Measurements from ENCODE around the gene ICAM1. TPM values are rescaled to one million over a fixed set of nuclear protein-coding genes. Genes with fewer than 3 reads are reported as not detected.
A peak's percentile ranks its signal among the peaks of the same experiment; 100 is the strongest.

ICAM1 gene
- total RNA-seq, 1 donor from 2014 or later: 0.80 TPM

GRCh38 chr19:10230173-10230860 lies 40.6 kb upstream of the ICAM1 start:
- H3K27ac ChIP-seq: no peak overlapping the region
- Mint-ChIP-seq H3K27me3 (ENCODE audit: insufficient read depth, low read depth) (peaks cover 2% of the 10 kb centered on the region), H3K27ac (no peak overlapping the region), H3K9me3 (no peaks in the 10 kb centered on the region), H3K36me3 (no peaks in the 10 kb centered on the region), H3K4me3 (peak overlapping the region; percentile 85), H3K4me1 (peaks cover 14% of the 10 kb centered on the region)
- no peaks in the 10 kb centered on the region for H3K36me3 ChIP-seq
- TF ChIP-seq EZH2phosphoT487 (IDR thresholded peaks at IDR 0.05) (no peak), CTCF (IDR thresholded peaks at IDR 0.05) (no peak), EZH2 (IDR thresholded peaks at IDR 0.05) (no peak)
- H3K4me3 ChIP-seq: peak overlapping the region; percentile 55
- H2AFZ ChIP-seq (replicated peaks): peak overlapping the region; percentile 37
- H3K4me2 ChIP-seq: peak overlapping the region; percentile 96
- peak overlapping the region; percentile 18 for H3K9ac ChIP-seq
- no peaks in the 10 kb centered on the region for H3K27me3 ChIP-seq
- H3K4me1 ChIP-seq: peaks cover 5% of the 10 kb centered on the region
- peaks cover 33% of the 10 kb centered on the region for H3F3A ChIP-seq (ENCODE audit: low read depth)
- H4K20me1 ChIP-seq (ENCODE audit: low read depth): peaks cover 34% of the 10 kb centered on the region
- H3K79me2 ChIP-seq (ENCODE audit: low read depth): peaks cover 20% of the 10 kb centered on the region
- DNase-seq (ENCODE audit: low spot score): no peak
- H3K9me3 ChIP-seq (ENCODE audit: low read depth): no peaks in the 10 kb centered on the region

DNA sequence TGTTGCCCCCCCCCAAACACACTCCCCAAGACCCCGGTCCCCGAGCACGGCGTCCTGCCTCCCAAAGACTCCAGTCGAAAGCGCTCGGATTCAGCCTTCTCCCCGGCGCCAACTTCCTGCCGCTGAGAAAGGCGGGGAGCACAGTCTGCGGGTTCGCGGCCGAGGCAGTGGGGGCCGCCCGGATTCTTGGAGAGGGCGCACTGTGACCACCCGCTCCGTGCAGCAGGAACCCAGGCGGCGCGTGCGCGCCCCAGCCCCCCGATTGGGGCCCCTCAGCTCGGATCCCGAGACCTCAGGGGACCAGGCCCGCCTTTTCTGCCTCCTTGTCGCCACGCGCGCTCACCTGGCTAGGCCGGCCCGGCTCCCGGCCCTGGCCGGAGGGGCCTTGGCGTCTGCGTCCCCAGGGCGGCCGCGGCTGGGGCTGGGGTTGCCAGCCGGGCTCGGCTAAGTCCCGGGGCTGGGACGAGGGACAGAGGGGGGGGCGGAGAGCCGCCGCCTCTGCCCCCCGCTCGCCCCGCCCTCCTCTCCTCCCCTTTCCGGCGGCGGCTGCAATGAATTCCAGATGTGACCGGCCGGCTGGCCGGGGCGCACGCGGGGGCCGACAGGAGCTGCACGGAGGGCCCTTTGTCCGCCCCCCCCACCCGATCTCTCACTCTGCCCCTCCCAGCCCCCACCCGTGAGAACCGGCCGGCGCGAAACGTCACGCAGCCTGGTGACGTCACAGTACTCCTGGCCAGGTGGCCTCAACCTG lies 39.9 kb upstream of the ICAM1 start, which contains the start of gene S1PR2:
Gene S1PR2 (minus strand): TSS at position 471 of the 751 bp plus-strand sequence. CDS start 6,426 bp downstream, outside the sequence.
- Mint-ChIP-seq H3K4me1 (peaks cover 16% of the 10 kb centered on the region), H3K36me3 (no peaks in the 10 kb centered on the region), H3K4me3 (peak within 1 kb of the TSS; percentile 85), H3K27me3 (ENCODE audit: insufficient read depth, low read depth) (peaks cover 2% of the 10 kb centered on the region), H3K9me3 (no peaks in the 10 kb centered on the region), H3K27ac (peak within 1 kb of the TSS; percentile 39)
- peak within 1 kb of the TSS; percentile 37 for H2AFZ ChIP-seq (replicated peaks)
- peaks cover 31% of the 10 kb centered on the region for H4K20me1 ChIP-seq (ENCODE audit: low read depth)
- TF ChIP-seq EZH2phosphoT487 (IDR thresholded peaks at IDR 0.05): no peak
- TF ChIP-seq EZH2 (IDR thresholded peaks at IDR 0.05): peak; percentile 32
- H3K36me3 ChIP-seq: no peaks in the 10 kb centered on the region
- peaks cover 5% of the 10 kb centered on the region for H3K4me1 ChIP-seq
- peak within 1 kb of the TSS; percentile 96 for H3K4me2 ChIP-seq
- H3K4me3 ChIP-seq: peak within 1 kb of the TSS; percentile 55
- H3K27ac ChIP-seq: peak within 1 kb of the TSS; percentile 3
- H3K79me2 ChIP-seq (ENCODE audit: low read depth): peaks cover 20% of the 10 kb centered on the region
- peak; percentile 93 for DNase-seq (ENCODE audit: low spot score)
- H3K27me3 ChIP-seq: no peaks in the 10 kb centered on the region
- peaks cover 33% of the 10 kb centered on the region for H3F3A ChIP-seq (ENCODE audit: low read depth)
- H3K9me3 ChIP-seq (ENCODE audit: low read depth): no peaks in the 10 kb centered on the region
- peak within 1 kb of the TSS; percentile 18 for H3K9ac ChIP-seq

- H3K79me2 ChIP-seq (ENCODE audit: low read depth): peaks cover 20% of the 10 kb centered on the region
- Mint-ChIP-seq H3K4me3 (peak overlapping the region; percentile 85), H3K27ac (peak overlapping the region; percentile 39), H3K27me3 (ENCODE audit: insufficient read depth, low read depth) (peaks cover 2% of the 10 kb centered on the region), H3K36me3 (no peaks in the 10 kb centered on the region), H3K4me1 (peaks cover 14% of the 10 kb centered on the region), H3K9me3 (no peaks in the 10 kb centered on the region)
- no peak for DNase-seq (ENCODE audit: low spot score)
- no peaks in the 10 kb centered on the region for H3K27me3 ChIP-seq
- H3K4me1 ChIP-seq: peaks cover 5% of the 10 kb centered on the region
- H3K9ac ChIP-seq: no peak overlapping the region
- no peak for TF ChIP-seq CTCF (IDR thresholded peaks at IDR 0.05)
- H3F3A ChIP-seq (ENCODE audit: low read depth): peaks cover 33% of the 10 kb centered on the region
- no peaks in the 10 kb centered on the region for H3K9me3 ChIP-seq (ENCODE audit: low read depth)
- H3K4me2 ChIP-seq: peak overlapping the region; percentile 96
- peak overlapping the region; percentile 55 for H3K4me3 ChIP-seq
- H4K20me1 ChIP-seq (ENCODE audit: low read depth): peaks cover 25% of the 10 kb centered on the region
- no peaks in the 10 kb centered on the region for H3K36me3 ChIP-seq
- H3K27ac ChIP-seq: no peak overlapping the region
- peak overlapping the region; percentile 37 for H2AFZ ChIP-seq (replicated peaks)
Observed at GRCh38 chr19:10231612-10232228, 39.2 kb upstream of the ICAM1 start.

All from neural progenitor cell (in vitro differentiated cells).